GM12801 (cell line): ENCODE data around the gene HOXB3.

ENCODE experiments used
- CTCF ChIP-seq: IDR thresholded peaks from one replicate; pipeline ENCODE4 v1.5.1; 2011; ENCODE audit warnings: control low read depth; ENCODE audit not compliant: insufficient read length; ENCODE audit errors: extremely low read depth

Gene HOXB3

GRCh38 chr17:48606892-48607614 is 17.0 kb upstream of the HOXB3 start:
- TF ChIP-seq CTCF = no peak

DNA sequence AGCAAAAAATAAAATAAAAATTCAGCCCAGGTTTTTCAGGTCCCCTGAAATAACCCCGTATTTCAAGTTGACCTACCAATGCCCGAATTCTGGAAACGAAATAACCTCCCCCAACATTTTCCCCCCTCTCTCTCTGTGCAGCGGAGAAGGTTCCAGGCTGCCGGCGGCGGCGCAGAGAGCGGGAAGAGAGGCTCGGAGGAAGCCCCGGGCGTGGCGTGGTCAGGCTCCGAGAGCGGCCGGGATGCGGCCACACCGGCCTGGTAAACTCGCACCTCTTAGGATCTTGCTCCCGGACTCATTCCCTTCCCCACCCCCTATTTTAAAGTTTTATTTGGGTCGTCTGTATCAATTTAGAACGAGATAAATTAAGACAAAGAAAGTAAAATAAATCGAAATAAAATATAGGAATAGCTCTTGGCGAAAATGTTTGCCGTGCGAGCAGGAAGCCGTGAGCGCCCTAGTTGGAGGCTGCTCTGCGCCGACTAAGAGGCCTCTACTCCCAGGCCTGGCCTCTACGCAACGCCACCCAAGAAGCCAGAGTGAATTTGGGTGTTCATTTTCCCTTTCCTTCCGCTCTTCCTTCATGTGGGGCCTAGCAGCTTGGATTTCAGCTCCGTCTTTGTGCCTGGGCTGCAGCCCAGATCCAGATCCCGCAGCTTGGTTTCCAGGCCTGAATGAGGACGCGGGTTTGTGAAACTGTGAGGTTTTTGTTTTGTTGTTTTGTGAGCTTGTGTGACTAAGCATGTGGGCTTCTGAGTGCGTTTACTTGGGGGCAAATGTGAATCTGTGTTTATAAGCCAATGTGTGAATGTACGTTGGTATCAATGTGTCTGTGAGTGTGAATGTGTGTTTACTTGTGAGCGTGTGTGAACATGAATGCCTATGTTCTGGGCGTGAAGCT is 16.2 kb upstream of the HOXB3 start:
- TF ChIP-seq CTCF = no peak

- no peak for TF ChIP-seq CTCF
Observed at GRCh38 chr17:48605409-48605919, 15.4 kb upstream of the HOXB3 start.

DNA sequence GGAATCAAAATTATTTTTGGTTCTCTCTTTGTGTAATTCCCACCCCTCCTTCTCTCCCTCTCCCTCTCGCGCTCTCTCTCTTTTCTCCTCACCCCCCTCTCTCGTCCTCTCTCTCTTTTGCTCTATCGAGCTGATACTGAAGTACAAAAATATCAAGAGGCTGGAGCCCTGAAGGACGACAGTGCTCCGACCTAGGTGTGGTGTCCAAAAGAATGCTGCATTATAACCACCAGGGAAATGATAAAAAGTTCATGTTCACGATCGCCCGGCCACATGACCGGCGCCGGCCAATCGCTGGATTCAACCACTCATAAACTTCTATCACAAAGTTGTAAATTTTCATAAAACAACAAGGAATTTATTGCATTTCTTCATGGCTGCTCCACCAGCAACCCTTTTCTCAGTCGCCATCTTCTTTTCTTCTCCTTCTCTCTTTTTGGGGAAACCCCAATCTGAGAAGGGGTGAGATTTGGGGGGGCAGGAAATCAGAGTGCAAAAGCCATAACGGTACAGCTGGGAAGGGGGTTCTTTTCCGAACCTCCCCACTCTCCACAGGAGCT is 14.8 kb upstream of the HOXB3 start, which contains the start of gene HOXB6:
TSS of gene HOXB6 (minus strand) at position 217 of the 560 bp plus-strand sequence. CDS start 6,836 bp downstream, outside the sequence.
- no peak for TF ChIP-seq CTCF

DNA sequence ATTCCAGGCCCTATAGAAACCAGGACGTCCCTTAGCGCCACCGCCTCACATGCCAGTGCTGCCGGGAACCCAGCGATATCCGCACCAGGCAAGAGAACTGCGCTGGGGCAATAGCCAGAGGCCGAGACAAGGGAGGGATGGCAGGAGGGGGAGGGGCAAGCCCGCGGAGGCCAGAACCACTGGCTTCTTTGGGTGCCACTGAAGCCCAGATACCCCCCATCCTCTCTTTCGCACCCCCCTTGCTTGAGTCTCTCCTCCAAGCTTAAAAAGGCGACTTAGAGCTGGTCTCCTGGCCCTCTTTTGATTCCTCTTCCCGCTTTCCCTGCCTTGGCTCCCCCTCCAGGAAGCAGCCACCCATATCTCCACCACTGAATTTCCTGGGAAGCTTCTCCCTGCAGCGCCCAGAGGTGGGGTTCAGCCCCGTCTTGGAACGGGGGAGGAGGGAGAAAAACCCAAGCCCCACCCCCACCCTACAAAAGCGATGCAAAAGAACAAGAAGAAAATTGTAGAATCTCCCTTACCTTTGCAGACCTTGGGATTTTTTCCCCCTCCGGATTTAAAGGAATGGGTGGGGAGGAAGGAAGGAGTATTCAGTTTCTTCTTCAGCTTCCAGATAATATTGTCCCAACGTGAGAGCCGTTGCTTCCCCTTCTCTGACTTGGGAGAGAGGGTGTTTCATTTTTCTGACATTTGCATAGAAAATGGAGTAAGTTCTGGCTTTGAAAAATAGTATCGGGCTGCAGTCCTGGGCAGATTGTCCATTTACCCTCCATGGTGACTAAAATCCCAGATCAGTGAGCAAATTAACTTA is 14.1 kb upstream of the HOXB3 start:
- no peak for TF ChIP-seq CTCF

DNA sequence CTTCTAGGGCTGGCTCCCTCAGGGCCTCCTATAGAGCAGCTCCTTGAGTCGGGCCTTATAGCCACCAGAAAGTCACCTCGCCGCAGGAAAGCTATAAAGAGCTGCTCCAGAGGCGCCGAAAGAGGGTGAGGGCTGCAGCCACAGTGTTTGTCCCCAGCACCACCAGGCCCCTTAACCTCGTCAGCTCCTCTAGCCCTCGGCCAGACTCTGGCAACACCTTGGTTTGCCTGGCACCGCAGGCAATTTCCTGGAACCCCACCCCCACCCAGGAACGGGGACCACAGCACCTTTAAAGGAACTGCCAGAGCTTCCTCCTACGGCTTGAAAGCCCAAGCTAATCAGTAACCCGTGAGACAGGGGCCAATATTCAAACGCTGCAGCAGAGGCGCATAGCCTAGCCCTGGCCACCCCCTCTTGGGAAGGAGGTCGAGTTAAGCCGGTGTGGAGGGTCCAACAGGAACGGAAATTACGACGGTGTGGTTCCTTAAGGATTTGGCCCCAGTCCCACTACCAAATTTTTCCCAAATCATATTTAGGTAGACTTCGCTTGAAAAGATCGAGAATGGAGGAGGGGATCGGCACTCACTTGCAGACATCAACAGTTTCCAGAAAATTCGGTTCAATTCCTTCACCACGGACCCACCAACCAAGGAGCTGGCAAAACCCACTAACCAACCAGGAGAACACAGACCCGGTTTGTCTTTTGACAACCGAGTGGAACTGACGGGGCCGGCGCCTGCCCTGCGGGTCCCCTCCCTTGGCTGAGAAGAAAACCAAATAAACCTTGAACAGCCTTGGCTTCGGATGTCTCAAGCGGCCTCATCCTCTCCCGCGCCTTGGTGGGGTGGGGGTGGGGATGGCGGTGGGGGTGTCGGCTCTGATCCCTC is 11.7 kb upstream of the HOXB3 start:
- TF ChIP-seq CTCF = no peak
